ENCODE results near the gene SH3RF2.

The SH3RF2 gene

GRCh38 chr5:146042628-146043279 is 106.4 kb downstream of the SH3RF2 start:
- no peak for DNase-seq (ENCODE audit: low spot score)

DNA sequence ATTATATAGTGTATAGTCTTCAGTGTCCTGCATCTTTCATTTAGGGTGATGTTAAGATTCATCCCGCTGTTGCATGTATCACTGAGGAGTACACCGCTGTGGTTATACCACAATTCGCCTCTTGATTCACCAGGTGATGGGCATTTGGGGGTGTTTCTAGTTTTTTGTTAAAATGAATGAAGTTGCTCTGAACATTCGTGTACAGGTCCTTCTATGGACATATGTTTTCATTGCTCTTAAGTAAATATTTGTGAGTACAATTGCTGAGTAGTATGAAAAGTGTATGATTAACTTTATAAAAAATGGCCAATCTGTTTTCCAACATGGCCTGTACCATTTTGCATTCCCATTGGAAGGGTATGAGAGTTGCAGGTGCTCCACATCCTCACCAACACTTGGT is 107.3 kb downstream of the SH3RF2 start:
- no peak for DNase-seq (ENCODE audit: low spot score)

DNA sequence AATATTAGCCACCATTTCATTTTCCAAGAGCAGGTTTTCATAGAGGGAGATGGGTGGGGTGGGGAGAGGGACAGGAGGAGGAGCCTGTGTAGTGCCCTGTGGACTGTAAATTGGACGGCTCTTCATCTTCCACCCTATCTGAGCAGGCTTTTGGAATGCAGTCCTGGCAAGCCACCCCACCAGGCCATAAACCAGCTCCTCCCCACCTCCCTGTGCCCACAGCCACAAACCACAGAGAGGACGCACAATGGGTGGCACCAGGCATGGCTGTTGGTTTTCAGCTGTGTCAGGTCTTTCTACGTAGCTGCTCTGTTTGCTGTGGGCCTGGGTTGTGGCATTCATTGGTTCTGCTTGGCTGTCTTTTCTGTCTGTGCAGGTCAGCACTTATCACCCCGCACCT is 111.0 kb downstream of the SH3RF2 start:
- DNase-seq (ENCODE audit: low spot score) = no peak

GRCh38 chr5:146048994-146049703 is 112.8 kb downstream of the SH3RF2 start:
- peak; percentile 71 for DNase-seq (ENCODE audit: low spot score)

DNA sequence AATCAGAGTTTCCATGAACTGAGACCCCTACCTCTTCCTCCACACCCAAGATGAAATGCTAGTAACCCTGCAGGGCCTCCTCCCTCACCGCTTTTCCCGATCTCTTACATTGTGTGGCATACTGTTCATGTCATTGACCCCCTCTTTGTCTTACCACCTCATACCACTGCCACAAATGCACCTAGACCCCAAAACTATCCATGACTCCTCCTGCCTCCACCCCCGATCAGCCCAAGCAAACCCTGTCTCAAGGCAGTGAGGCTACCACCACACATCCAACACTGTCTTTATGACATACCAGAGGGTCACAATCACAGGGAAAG is 113.3 kb downstream of the SH3RF2 start:
- DNase-seq (ENCODE audit: low spot score) = no peak

GRCh38 chr5:146050086-146050485 is 113.7 kb downstream of the SH3RF2 start:
- no peak for DNase-seq (ENCODE audit: low spot score)

DNA sequence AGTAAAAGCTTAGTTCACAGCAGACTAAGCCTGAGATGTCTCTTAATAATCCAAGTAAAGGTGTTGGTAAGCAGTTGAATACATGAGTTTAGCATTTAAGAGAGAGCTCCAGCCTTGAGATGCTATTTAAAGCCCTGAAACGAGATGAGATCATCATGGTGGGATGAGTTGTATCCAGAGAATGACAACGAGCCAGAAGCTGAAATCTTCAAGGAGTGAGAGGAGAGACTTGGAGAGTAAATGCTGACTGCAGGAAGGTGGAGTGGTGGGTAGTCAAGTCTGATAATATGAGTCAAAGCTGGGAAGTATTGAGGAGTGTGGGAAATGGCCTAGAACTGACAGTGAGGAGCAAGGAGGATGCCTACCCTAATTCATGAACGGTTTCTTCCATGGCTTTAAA is 115.3 kb downstream of the SH3RF2 start:
- no peak for DNase-seq (ENCODE audit: low spot score)

DNA sequence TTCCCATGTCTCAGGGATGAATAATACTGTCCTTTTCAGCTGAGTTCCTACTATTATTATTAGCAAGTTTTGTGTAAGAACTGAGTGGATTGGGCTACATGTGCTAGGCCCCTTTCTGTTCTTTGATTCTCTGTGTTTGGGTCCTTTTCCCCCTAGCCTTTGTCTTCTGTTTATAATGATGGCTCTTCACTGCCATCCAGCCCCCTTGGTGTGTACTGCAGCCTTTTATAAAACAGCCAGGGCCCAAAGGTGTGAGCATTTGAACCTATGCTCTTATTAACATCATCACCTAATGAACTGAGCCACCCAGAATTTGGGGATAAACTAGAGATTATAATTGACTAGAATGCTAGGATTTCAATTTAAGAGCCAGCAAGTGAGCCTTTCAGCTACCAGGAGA is 116.4 kb downstream of the SH3RF2 start:
- DNase-seq (ENCODE audit: low spot score) = no peak

GRCh38 chr5:146055432-146055831 is 119.1 kb downstream of the SH3RF2 start:
- DNase-seq (ENCODE audit: low spot score) = no peak

- DNase-seq (ENCODE audit: low spot score) = no peak
Observed at GRCh38 chr5:146059460-146060220, 123.3 kb downstream of the SH3RF2 start.

DNA sequence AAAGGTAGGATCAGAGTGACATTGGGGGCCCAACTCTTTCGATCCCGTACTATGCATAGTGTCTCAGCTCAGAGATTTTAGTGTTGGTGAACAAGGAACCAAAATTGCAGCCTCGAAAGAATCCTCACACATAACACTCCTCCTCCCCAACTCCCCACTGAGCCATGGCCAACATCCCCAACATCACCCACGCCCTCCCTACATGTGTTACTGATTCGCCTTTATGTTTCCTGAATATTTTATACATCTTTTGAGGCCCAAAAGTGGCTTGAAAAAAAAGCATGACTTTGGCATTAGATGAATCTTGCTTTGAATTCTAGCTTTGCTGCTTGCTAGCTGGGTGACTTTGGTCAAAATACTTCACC is 123.8 kb downstream of the SH3RF2 start:
- no peak for DNase-seq (ENCODE audit: low spot score)

GRCh38 chr5:146066968-146067367 is 130.6 kb downstream of the SH3RF2 start:
- DNase-seq (ENCODE audit: low spot score) = no peak

DNA sequence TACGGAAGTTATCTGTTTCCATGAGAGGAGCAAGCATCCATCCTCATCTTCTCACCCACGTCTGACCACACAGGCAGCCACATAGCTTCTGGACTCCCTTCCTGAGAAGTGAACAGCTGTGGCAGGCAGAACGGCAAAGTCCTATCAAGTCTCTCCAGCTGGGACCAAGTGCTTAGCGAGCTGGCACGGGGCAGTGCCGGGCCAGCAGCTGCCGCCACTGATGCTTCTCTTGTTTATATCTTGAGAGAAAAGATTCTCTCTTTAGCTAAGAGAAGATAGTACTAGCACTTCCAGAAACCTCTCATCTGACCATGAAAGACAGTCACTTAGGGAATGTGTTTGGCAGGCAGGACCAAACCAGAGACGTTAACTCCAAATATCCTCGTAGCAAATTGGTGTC is 131.8 kb downstream of the SH3RF2 start:
- DNase-seq (ENCODE audit: low spot score) = no peak

DNA sequence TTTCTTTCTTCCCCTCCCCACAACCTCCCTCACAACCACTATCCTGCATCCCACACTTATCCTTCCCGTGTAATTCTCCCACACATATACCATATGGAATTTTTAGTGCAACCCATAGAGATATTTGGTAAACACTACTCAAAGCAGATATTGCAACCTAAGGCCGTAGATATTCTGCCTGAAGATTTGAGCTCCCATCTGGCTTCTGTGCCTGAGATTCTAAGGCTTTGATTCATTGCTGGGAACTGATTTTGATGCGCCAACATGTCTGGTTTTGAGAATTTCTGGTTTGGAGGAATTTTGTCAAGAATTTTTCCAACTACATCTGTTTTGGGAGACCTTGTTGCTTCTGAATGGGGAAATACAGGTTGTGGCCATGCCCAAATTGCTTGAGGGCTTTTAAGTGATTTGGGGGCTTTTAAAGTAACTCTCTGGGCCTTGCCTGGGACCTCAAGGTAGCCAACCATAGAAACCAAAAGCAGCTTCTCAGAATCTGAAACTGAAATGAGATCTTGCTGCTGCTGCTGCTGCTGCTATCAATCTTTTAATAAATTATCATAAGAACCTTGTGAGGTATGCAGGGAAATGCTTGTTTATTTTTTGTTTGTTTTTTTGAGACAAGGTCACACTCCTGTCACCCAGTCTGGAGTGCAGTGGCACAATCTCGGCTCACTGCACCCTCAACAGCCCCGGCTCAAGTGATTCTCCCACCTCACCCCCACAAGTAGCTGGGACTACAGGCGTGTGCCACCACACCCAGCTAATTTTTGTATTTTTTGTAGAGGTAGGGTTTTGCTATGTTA is 132.8 kb downstream of the SH3RF2 start:
- DNase-seq (ENCODE audit: low spot score) = no peak

- no peak for DNase-seq (ENCODE audit: low spot score)
Observed at GRCh38 chr5:146069780-146070099, 133.4 kb downstream of the SH3RF2 start.

GRCh38 chr5:146070746-146071145 is 134.4 kb downstream of the SH3RF2 start:
- DNase-seq (ENCODE audit: low spot score) = no peak

DNA sequence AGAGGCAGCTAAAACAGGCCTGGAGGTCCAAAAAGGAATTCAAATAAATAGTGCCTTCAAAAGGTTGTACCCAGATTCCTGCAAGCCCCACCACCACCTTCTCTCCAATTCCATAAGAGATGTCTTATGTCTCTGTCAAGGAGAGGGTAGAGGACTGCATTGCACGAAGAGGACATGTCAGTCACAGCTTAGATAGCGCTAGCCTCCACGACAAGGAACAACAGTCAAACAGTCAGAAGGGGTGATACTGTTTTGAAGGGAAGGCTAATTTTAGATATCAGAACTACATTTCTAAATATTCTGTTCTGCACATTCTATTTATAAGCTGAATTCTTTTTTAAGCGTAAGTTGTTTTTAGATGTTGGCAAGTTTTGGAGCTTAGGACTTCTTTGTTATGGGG is 134.8 kb downstream of the SH3RF2 start:
- no peak for DNase-seq (ENCODE audit: low spot score)

DNA sequence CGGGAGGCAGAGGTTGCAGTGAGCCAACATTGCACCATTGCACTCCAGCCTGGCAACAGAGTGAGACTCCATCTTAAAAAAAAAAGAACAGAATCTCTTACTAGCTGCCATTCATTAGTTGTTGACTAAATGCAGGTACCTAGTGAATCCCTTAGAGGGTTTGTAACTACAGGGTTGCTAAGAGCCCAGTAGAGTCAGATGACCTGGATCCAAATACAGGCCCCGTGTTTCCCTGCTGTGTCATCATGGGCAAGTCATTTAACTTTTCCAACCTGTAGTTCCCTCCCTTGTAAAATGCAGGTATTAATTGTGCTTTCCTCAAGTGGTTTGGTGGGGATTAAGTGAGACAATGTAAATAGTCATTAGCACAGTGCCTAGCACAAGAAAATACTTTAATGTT is 136.2 kb downstream of the SH3RF2 start:
- no peak for DNase-seq (ENCODE audit: low spot score)

- DNase-seq (ENCODE audit: low spot score) = no peak
Observed at GRCh38 chr5:146073239-146073900, 137.0 kb downstream of the SH3RF2 start.

DNA sequence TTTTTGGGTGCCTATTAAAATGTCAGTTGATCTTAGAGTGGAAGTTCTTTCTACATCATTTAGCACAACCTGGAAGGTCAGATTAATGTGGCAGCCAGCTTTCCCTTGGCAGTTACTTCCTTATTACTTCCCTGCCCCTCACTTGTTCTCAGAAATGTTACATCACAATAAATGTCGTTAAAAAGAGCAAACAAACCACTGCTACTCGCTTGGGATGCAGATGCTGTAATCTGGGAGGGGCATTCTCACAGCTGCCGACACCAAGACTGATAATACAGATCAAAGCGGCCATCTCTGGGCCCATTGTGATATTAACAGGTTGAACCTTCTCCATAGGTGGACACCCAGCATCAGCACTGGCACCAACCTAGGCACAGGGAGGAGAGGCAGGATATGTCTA is 139.7 kb downstream of the SH3RF2 start:
- DNase-seq (ENCODE audit: low spot score) = no peak

- no peak for DNase-seq (ENCODE audit: low spot score)
Observed at GRCh38 chr5:146076455-146076854, 140.1 kb downstream of the SH3RF2 start.

DNA sequence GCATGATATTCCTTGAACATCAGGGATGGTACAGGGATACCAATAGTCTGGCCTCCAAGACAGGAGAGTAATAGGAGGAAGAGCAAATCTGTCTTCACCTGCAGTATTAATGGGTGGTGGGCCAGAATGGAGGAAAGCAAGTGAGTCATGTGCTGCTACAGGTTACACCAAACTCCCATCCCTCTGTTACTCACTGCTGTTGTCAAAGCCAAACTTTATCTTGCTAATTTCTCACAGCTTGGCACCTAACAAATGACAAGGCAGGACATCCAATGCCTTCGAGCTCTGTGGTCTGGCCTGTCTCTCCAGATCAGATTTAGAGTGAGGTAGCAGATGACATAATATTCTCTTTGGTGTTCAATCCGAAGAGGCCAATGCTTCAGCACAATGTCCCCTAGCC is 142.2 kb downstream of the SH3RF2 start:
- no peak for DNase-seq (ENCODE audit: low spot score)
